ENCODE measurements around the gene MYO5C.

GRCh38 chr15:52221730-52222129 is 73.9 kb downstream of the MYO5C start:
- TF ChIP-seq CTCF (IDR thresholded peaks at IDR 0.05) (no peak), POLR2A (IDR thresholded peaks at IDR 0.05) (no peak)

Data from uterus (tissue), 2 donors.